IPS DF 4.7 (cell line): Measurements from ENCODE around the gene PPP1R11.

ENCODE experiments used
- DNase-seq: peaks from one replicate; pipeline ENCODE4 v3.0.0-alpha.2; 2013; ENCODE audit warnings: low spot score; ENCODE audit errors: extremely low read depth

The PPP1R11 gene

GRCh38 chr6:30061858-30062458 is 5.0 kb upstream of the PPP1R11 start:
- no peak for DNase-seq

- DNase-seq: no peak
Measured at GRCh38 chr6:30062471-30063178, 4.4 kb upstream of the PPP1R11 start.

GRCh38 chr6:30063315-30063714 is 3.7 kb upstream of the PPP1R11 start:
- DNase-seq: no peak

GRCh38 chr6:30066082-30066481 is 916 bp upstream of the PPP1R11 start:
- DNase-seq: no peak

GRCh38 chr6:30067460-30068139 is 602 bp downstream of the PPP1R11 start:
- no peak for DNase-seq

- DNase-seq: no peak
Measured at GRCh38 chr6:30071081-30071818, 4.3 kb downstream of the PPP1R11 start.

- DNase-seq: no peak
Measured at GRCh38 chr6:30071858-30072257, 4.9 kb downstream of the PPP1R11 start.

GRCh38 chr6:30073489-30074235 is 6.7 kb downstream of the PPP1R11 start:
- no peak for DNase-seq

GRCh38 chr6:30074331-30075093 is 7.5 kb downstream of the PPP1R11 start:
- no peak for DNase-seq

- no peak for DNase-seq
Measured at GRCh38 chr6:30075094-30075789, 8.2 kb downstream of the PPP1R11 start, which contains the start of gene RNF39. TSS of gene RNF39 (minus strand) at chr6:30075769. CDS start at chr6:30075585, 184 bp downstream.

- no peak for DNase-seq
Measured at GRCh38 chr6:30075790-30076732, 9.1 kb downstream of the PPP1R11 start.

- no peak for DNase-seq
Measured at GRCh38 chr6:30077218-30077617, 10.2 kb downstream of the PPP1R11 start.

- DNase-seq: no peak
Measured at GRCh38 chr6:30087876-30088275, 20.9 kb downstream of the PPP1R11 start.

GRCh38 chr6:30091577-30092381 is 24.8 kb downstream of the PPP1R11 start:
- no peak for DNase-seq

GRCh38 chr6:30092852-30093543 is 26.0 kb downstream of the PPP1R11 start:
- no peak for DNase-seq

- no peak for DNase-seq
Measured at GRCh38 chr6:30093951-30094661, 27.1 kb downstream of the PPP1R11 start.

- no peak for DNase-seq
Measured at GRCh38 chr6:30096829-30097228, 29.8 kb downstream of the PPP1R11 start.
